Left kidney (tissue), 8 donors: ENCODE results near the gene MEPE. TPM values are rescaled to one million over a fixed set of nuclear protein-coding genes. Genes with fewer than 3 reads are reported as not detected.

ENCODE experiments used
- DNase-seq: peaks from one replicate; pipeline ENCODE4 v3.0.0-alpha.2; 2013
- long read RNA-seq, 8 donors: transcript quantifications; one replicate each; lab custom pipeline, GENCODE V29; 2026
- polyA plus RNA-seq: library from polyadenylated mRNA; unstranded; fragments of 120-200 nt; gene quantifications from one replicate; pipeline ENCODE4 v1.2.1, GENCODE V29; 2013; ENCODE audit not compliant: insufficient read length

MEPE gene, protein sequence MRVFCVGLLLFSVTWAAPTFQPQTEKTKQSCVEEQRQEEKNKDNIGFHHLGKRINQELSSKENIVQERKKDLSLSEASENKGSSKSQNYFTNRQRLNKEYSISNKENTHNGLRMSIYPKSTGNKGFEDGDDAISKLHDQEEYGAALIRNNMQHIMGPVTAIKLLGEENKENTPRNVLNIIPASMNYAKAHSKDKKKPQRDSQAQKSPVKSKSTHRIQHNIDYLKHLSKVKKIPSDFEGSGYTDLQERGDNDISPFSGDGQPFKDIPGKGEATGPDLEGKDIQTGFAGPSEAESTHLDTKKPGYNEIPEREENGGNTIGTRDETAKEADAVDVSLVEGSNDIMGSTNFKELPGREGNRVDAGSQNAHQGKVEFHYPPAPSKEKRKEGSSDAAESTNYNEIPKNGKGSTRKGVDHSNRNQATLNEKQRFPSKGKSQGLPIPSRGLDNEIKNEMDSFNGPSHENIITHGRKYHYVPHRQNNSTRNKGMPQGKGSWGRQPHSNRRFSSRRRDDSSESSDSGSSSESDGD
- not detected for polyA plus RNA-seq
- long read RNA-seq, donor 1: 0 reads
- long read RNA-seq, donor 2: 0 reads
- long read RNA-seq, donor 3: 0 reads
- long read RNA-seq, donor 4: 0 reads
- long read RNA-seq, donor 5: 0 reads
- long read RNA-seq, donor 6: 0 reads
- long read RNA-seq, donor 7: 0 reads
- long read RNA-seq, donor 8, partial matches to known transcripts: 25 of 25 reads
- long read RNA-seq, donor 8, other reads (novel, unspliced or antisense): 0 of 25 reads

DNA sequence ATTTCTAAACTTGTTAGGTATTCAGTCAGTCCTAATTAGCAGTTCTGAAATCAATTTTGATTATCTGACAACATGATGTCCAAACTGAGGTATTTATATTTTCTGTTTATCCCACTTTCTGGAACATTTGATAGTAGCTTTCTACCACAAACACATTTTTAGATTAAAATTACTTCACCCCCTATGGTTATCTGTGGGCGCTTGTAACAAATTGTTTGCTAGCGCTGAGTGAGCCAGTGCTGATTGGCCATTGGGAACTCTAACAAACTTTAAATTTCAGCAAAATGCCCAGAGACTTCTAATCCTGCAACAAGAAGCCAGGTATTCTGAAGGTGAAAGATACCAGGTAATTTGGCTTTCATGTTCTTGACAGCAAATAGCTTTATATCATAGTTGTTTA lies at the start of gene MEPE:
MEPE (plus strand) TSS at position 301 of the 400 bp plus-strand sequence. CDS start 1,746 bp downstream, outside the sequence.
- no peak for DNase-seq

DNA sequence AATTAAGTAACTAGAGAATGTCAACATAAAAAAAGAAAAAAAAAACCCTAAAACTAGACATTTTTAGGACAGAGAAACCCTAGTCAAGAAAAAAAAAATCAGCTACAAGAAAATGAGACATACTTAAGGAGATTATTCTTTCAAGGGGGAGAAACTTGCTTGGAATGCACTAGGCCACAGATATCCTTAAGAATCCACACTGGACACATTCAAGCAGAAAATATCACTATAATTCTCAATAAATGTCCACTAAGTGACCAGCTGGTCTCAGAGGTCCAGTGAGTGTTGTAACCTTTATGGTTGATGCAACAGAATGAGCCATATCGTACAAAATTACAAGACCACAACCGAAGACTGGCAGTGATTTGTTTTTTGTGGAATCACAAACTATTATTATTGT lies 49.0 kb upstream of the MEPE start:
- no peak for DNase-seq

DNA sequence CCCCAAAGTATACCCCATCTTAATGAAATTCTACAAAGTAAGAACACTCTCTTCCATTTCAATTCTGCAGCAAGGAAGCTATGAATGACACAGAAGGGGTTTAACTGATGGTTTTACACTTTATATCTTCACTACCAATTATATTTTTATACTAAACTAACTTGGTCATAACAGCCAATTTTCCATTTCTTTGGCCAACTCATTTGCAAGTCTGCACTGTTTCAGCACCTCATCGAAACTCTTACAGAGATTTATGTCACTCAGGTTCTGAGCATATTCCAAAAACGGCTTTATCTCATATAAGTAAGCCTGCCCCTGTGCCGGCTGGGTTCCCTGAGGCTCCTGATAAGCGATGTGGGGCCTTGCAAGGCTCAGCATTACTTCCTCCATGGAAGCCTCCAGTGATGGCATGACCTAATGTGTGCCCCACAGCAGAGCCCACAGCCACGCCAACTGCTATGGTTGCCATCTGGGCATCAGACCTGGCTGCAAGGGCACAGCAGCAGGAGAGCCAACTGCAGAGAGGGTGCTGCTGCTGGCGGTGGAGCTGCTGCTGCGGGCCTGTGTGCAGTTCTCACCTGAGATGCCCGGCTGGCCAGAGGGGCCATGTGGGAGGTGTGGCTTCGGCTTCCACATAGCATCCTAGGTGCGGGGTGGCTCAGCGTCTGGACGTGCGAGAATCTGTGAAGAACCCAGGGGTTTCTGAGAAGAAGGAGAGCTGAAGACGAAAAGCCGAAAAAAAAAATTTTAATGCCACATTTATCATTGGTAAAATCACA lies 46.8 kb upstream of the MEPE start:
- DNase-seq: no peak

DNA sequence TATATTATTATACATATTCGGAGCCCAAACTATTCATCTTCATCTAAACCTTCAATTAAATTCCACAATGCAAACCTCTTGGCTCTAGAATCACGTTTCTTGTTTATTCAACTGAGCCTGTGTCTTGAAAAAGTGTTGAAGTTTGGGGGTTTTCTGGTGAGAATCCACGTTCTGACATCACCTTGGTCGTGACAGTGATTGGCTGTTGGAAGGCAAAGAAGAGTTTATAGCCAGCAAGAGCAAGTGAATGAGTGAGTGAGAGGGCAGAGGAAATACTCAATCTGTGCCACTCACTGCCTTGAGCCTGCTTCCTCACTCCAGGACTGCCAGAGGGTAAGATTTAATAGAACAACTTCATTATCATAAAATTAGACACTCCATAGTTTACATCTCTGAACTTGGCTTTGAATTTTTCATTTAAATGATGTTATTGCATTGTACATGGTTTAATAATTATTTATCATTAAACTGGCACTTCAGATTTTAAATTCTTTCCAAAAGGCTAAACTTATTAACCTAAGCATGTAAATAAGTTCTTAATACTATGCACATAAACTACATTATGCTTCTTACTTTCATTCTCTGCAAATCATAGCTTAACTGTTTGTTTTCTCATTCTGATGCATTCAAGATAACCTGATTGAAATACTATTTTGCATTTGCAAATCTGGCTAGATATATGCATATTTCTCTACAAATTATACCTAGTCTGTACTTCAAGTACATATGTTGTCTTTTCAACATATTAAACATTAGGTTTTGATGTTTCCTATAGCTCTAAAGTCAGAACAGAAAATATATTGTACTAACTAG lies 33.3 kb upstream of the MEPE start, which contains the start of gene IBSP:
IBSP (plus strand) TSS at position 254 of the 813 bp plus-strand sequence. CDS start 2,808 bp downstream, outside the sequence.
- no peak for DNase-seq

DNA sequence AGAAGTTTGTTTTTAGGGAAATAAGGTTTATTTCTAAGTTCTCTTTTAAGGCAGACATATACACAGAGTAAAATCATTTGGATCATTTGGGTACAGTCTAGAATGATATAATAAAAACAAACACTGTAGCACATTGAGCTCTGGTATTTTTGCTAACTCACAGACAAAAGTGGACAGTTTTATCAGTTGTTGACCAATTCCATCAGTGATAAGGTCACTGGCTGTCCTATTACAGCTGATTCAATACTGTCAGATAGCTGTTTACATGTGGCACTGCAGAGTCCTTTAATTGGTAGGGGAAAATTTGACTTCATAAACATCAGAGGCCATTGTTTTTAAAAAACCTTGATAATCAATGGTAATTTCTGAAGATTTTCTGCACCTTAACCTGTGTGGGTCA lies 29.9 kb upstream of the MEPE start:
- DNase-seq: no peak

DNA sequence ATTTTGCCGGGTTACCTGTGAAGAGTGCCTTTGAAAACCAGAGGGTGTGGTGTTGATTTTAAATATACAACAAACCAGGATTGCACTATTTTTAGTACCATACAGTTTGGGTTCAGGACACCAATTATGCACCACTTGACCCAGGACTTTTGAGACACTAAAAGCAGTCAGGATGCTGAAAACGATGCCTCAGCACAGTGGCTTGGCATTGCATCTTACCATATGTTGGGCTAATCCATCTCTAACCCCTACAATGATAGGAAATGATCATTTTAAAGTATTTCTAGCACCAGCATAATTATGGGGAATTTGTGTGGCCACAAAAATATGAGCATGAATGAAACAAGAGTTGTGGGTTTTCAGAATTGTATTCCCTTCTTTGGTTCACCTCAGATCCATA lies 29.3 kb upstream of the MEPE start:
- no peak for DNase-seq

DNA sequence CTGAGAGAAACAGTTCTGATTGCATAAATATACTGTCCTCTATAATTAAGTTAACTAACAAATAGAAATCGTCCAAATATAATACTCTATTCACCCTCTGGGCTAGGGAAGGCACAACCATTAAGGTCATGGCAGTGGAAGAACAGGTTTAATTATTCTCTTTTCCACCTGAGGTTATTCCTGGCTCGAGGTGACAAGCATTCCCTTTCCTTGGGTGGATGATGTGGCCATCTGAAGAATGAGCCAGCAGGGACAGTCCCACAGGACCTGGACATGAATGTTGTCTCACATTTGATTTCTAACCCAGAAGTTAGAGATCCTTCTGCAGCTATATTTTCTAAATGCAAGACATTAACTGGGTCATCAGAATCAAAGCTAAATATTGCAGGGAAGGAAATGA lies 27.9 kb upstream of the MEPE start:
- no peak for DNase-seq

DNA sequence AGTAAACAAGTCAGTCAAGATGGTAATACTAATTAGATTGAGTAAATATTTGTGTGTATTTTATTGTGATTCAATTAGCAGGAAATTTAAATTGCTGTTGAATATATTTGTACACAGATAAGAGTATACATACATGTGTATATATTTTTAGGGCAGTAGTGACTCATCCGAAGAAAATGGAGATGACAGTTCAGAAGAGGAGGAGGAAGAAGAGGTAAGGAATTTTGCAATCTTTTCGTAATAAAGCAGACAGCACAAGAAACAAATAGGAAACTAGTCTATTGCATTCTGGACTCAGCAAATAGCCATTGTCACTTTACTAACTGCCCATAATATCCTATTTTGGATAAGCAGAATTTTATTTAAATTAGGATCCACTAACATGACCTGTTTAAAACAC lies 26.8 kb upstream of the MEPE start:
- no peak for DNase-seq

DNA sequence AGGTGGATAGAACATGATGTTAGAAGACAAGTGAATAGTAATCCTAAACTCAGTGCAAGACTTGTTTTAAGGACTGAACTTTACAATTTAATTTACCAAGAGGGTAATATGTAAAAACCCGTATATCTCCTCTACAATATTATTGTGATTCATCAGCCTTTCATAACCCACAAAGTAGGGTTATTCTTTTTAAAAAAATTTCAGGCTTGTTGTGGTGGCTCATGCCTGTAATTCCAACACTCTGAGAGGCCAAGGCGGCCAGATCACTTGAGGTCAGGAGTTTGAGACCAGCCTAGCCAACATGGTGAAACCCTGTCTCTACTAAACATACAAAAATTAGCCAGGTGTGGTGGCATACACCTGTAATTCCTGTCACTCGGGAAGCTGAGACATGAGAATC lies 26.2 kb upstream of the MEPE start:
- no peak for DNase-seq

DNA sequence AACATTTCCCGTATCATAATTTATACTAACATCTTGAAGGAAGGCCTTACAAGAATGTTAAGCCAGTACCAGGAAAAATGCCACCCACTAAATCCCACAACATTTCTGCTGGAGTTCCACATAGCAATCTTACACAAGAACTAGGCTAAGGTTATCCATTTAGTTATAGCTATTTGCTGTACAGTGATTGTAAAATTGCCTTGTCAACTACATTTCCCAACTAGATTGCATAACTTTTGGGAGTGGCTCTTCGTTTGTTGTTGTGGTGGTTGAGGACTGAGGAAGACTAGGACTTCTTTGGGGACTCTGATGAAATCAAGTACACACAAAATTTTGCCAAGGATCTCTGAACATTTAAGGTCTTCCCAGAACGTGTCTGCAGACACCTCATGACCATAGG lies 25.4 kb upstream of the MEPE start:
- no peak for DNase-seq

DNA sequence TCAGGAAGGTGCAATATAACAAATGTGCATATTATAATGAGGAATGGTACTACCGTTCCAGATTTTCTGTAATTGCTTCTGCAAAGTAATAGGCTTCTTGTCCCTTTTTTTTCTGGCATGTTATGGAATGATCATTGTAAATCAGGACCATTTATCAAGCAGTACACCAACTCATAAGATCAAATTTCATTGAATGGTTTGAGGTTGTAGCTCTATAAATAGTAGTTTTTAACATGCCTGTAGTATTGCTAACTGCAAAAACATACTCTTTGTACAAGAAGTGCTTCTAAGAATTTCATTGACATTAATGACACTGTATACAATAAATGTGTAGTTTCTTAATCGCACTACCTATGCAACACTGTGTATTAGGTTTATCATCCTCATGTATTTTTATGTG lies 20.8 kb upstream of the MEPE start:
- no peak for DNase-seq

DNA sequence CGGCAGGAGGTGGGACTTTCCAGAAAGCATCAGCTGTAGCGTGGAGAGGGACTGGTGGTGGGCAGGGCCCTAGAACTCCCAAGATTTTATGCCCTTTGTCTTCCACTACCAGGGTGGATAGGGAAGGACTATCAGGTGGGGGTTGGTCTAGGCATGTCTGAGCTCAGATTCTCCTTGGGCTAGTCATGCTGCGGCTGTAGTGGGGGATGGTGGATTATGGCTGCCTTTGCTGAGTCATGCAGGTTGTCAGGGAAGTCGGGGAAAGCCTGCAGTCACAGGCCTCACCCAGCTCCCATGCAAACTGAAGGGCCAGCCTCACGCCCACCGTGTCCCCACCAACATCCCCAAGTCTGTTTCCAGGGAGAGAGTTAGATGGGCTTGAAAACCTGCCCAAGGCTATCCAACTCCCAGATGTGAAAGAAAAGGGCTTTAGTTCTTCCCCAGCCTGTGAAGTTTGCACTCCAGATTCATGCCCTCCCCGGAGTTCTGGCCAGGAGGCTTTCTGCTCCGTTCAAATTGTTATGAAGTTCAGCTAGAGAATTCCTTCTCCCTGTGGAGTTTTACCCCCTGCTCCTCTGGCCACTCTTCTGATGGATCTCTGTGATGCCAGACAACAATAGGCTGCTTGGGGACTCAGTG lies 13.4 kb upstream of the MEPE start:
- no peak for DNase-seq

DNA sequence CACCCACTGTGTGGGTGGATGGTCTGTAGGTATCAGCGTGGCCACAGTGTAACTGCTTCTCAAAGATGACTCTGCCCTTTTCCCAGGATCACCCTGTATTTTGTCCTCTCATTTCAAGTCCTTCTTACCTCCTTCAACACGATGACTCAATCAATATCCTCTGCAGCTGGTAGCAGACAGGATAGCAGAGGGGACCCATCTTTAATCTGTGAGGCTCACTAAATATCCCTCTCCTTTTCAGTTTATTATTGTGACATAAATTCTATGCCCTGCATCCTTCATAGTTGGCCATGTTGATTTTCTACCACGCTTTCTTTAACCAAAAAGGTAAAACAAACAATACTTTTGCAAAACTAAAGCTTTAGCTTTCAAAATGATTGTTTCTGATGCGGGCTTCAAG lies 9.6 kb upstream of the MEPE start:
- DNase-seq: no peak

DNA sequence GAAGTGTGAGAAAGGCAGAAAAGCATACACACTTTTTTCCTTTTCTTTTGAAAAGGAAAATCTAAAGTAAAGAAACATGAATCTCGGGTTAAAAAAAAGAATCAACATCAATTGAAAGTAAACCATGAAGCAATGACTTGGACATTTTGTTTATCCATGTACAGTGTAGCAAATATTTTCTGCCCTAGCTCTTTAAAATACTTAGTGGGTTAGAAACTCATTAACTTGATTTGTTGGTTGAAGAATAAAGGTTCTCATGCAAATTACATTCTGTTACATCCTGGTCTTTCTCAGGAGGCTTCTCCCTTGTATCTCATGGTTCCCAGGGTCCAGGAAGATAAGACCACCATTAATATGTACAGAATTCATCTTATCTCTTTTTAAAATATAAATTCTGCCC lies 9.0 kb upstream of the MEPE start:
- DNase-seq: no peak

DNA sequence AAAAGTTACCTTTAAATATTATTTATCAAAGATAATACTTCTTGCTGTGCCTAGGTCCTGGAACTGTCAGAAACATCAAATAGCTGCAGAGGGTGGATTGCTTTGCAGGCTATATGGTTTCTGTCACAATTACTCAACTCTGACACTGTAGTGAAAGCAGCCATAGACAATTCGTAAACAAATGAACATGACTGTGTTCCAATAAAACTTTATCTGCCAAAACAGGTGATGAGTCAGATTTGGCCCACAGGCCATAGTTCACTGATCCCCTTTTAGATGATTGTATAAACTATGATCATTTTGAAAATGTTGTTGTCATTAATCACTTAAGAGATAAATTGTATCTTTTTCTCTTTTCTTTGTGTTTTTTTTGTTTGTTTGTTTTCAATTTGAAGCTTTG lies 8.4 kb upstream of the MEPE start:
- DNase-seq: no peak

DNA sequence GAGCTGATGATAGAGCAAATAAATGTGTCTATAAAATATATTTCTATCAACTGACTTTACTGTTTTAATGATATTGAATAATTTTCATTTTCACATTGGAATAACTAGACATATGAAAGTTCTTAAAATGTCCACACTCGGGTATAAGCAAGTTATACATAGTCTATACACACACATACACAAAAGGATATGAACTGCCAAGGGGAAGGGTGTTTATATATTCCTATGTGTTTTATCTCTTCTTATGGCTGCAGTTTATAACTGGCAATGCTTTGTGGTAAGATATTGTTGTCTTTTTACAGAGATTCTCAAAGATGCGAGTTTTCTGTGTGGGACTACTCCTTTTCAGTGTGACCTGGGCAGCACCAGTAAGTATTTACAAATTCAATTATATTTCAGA lies 1.6 kb downstream of the MEPE start:
- DNase-seq: no peak

DNA sequence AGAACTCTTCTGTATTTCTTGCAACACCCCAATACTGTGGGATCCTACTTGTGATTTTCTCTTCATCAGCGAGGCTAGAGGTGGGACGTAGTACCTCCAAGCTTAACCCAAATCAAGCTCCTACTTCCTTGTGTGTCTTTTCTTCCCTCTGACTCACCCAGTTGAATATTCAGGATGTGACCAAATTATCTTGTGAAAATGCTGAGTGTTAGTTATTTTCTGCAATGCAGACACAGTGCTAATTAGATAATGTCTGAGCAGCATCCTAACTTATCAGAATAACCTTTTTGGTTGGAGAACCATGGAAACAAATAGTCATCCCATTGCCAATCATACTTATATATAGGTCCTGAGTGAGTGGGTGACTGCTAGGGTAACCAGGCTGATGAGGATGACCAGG lies 2.4 kb downstream of the MEPE start:
- DNase-seq: no peak

DNA sequence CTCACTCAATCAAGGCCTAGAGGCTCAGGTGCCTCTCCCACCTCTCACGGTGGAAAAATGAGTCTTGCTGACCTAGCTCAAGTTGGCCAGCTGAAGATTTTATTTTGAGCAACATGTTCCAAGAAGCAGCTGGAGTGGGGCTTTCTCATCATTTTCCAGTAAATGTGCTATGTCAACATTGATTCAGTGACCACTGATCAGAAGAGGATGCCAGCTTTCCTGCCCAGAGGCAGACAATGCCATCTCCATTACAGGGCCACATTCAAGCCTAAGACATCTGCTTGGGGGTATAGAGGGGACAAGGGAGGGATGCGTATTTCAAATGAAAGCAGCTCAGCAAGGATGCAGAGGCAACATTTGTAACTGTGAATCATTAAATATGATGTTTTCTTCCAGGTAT lies 3.0 kb downstream of the MEPE start:
- no peak for DNase-seq

DNA sequence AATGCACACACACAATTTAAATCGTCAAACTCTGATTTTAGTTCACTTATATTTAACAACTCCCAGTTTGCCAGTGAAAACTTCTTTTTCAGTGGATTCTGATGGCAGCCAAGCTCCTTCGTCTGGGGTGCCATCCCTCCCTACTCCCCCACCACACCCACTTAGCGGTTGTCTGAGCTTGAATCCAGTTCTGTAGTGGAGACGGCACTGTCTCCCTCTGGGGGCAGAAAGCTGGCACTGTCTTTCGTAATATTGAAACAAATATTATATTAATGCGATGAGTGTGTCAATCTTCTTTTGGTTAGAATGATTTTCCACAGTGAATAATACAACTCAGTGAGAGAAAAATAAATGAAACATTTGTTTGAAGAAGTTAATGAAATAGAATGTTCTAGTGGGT lies 5.4 kb downstream of the MEPE start:
- no peak for DNase-seq

DNA sequence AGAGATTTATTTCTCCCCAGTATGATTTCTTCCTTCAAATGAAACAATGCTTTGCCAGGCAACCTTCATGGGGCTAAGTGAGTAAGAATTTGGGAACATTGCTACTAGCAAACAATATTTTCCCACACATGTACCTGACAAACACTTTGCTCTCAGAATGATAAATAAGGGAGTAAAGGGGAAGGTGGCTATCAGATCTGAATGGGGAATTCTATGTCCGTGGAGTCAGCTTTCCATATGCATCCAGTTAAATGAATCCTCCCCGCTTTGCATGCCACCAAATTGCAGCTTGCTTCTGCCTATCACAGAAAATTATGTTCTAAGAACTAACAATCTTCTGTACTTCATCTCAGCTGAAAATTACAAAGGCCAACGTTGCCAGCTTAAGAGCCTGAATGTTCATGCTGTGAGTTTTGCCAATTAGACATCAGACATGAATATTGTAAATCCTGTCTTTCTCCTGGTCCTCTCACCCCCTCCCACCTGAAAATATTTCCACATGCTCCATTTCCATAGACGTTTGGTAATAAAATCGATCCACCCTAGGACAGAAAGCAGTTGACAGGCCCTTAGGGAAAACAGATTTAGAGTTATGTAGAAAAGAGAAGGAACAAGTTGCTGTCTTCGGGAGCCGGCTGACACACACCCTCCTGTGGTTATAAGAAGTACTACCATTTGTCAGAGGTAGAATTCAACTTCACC lies 6.3 kb downstream of the MEPE start:
- DNase-seq: no peak

DNA sequence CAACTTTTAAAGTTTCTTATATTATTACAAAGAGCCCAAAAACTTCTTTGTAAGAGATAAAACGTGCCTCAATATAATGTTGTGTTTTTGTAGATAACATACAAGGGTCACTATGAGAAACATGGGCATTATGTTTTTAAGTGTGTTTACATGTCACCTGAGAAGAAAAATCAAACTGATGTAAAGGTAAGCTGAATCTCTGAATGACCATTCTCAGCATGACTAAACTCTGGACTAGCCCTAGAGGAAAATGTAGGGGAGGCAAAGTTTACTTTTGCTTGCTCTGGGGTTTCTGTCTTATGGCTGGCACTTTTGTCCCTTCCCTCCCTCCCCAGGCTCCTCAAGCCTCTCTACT lies 6.8 kb downstream of the MEPE start:
- no peak for DNase-seq
